NCI-H1105 (cell line): ENCODE data around the gene GPC4.

Source experiments
- DNase-seq: peaks from one replicate; lab custom pipeline; 2025; lab: John Stamatoyannopoulos, UW

The GPC4 gene

DNA sequence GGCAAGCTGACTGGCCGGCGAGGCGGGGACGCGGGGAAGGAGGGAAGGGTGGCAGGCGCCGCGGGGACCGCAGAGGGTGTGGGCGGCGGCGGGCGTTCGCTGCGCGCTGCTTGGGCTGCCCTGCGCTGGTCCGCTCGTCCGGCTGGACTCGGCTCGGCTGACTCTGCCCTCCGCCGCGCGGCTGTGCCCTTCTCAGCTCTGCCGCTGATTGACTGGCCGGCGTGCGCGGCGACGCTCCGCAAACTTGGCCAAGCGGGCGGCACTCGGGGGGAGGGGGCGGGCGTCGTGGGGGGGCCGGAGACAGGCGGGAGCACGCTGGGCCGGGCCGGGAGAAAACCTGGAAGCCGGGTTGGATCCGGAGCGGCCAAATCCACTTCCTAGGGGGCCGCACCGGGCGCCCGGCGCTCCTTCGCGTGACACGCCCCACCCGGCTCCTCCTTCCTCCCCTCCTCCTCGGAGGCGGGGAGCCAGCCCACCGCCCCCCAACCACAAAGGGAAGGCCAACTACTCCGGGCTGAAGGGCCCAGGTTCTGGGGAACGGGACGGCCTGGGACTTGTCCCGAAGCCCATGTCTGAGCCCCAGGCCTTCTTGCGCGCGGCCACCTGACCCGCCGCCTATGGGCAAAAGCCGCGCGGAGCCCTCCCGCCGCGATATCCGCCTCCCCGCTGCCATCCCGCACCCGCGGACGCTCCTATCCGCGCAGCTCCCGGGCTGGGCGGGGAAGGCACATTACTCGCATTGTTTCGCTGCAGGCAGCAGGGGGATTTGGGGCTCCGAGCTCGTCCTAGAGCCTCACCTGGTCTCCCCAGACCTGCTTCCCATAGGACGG lies at the start of gene GPC4:
Gene GPC4 (minus strand): TSS at position 214 of the 830 bp plus-strand sequence. CDS start 524 bp downstream, outside the sequence.
- peak; percentile 16 for DNase-seq

DNA sequence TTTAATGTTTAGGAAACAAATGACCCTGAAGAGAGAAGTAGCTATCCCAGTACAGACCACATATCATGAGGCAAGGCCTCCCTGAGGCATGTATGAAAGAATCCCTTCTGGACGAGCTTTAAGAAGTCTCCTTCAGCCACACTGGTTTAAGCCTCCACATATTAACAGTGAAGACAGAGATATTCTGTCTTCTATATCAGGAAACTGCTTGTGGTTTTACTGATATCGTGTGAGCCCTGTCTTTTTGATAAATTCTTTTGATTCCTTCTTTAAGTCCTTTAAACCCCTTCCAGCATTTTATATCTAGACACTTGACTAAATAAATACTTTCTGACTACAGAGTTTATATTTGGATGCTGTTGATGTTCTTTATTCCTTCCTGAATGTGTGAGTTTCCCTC lies 45.9 kb upstream of the GPC4 start:
- DNase-seq = no peak

DNA sequence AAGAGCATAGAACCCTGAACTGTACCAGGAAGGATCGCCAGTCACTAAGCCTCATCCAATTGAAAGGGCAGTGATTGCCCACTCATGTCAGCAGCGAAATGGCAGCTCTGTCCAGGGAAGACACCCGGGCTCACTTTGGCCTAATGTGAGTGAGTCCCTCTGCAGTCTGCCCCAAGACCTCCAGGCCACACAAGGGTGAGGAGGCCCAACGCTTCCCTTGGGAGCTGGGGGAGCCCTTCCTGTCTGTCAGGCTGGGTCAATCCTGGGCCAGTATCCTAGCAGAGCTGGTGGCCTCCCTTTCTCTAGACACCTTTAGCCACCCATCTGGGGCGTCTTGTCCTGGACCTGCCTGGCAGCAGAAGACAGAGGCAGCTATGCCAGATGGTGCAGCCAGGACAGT lies 39.6 kb upstream of the GPC4 start:
- no peak for DNase-seq

- no peak for DNase-seq
These were observed 39.2 kb upstream of the GPC4 start for GRCh38 chrX:133454491-133454914.

- no peak for DNase-seq
These were observed 33.3 kb upstream of the GPC4 start for GRCh38 chrX:133448512-133449076.

DNA sequence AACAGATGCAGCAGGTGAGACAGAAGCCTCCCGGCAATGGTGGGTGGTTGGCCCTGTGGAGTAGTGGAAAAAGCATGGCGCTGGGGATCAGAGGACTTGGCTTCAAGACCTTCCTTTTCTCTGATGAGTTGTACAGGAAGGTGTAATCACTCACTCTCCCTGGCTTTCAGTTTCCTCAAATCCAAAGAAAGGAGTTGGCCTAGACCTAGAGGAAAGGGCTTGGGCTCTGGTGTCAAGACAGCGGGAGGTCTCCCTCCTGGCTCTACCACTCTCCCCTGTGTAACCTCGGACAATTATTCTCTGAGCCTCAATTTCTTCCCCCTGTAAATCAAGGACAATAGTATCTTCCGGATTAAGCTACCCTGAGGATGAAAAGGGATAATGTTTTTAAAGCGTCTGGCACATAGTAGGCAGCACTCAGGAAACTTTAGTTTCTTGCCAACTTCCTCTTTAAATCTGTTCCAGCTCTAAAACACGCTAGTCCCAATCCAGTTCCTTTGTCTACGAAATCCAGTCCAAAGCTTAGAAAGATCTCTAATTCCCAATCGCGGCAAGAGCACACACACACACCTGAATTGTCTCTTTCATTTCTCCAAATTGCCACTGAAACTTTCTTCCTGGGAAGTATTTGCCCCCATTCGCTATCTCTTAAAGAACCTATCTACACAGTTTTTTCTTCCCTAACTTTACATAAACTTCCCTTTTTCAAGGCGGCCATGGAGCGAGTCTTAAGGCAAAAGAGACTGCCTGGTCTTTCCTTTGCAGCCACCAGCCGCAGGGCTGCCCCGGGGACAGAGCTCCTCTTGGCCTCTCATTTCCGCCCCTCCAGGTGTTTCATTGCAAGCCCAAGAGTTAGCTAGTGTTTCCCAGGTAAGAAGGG lies 29.9 kb upstream of the GPC4 start:
- peak; percentile 40 for DNase-seq

GRCh38 chrX:133444196-133444595 lies 28.9 kb upstream of the GPC4 start:
- DNase-seq = peak; percentile 11

DNA sequence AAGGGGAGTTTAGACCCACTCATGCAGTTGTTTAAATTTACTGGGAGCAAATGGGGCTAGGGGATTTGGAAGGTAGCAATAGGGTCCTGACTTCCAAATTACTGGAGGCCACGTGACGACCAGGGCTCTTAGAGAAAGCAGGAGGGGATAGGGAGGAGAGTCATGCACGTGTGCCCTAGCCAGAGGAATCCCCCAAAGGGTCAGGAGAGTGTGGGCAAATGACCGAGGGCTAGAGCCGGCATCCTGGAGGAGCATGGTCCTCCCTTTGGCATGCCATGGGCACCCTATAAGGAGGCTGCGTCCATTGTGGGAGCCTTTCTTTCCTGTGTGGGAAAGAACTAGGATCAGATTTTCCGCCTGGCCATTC lies 25.5 kb upstream of the GPC4 start:
- DNase-seq = no peak

- DNase-seq = no peak
These were observed 24.9 kb upstream of the GPC4 start for GRCh38 chrX:133440081-133440796.

GRCh38 chrX:133437766-133438165 lies 22.5 kb upstream of the GPC4 start:
- no peak for DNase-seq

- DNase-seq = no peak
These were observed 22.1 kb upstream of the GPC4 start for GRCh38 chrX:133437356-133437755.

GRCh38 chrX:133435544-133436124 lies 20.3 kb upstream of the GPC4 start:
- no peak for DNase-seq

- DNase-seq = no peak
These were observed 19.0 kb upstream of the GPC4 start for GRCh38 chrX:133434197-133434820.

DNA sequence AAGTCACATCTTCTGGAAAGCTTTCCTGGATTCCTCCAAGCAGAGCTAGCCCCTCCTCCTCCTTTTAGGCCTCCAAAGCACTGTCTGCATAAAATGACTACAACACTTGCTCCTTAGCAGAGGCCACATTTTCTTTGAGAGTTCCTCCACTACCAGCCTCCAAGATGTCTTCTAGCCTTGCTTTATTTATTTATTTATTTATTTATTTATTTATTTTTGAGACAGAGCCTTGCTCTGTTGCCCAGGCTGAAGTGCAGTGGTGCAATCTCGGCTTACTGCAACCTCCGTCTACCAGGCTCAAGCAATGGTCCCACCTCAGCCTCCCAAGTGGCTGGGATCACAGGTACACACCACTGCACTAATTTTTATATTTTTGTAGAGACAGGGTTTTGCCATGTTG lies 4.6 kb upstream of the GPC4 start:
- DNase-seq = no peak

DNA sequence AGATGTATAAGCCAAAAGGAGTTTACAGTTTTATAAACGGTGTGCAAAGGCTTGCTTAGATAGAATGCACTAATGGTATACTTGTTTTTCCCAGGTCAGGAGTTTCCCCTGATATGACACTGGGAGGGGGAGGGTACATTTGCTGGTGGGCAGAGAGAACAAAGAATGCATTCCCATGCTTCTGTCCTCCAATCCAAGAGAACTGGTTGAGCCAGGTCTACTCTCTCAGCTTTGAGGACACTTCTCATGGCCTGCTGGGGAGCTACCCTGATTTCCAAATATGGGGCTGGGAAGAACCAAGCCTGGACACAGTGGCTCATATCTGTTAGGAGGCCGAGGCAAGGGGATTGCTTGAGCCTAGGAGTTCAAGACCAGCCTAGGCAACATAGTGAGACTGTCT lies 3.3 kb upstream of the GPC4 start:
- no peak for DNase-seq

GRCh38 chrX:133417364-133417763 lies 2.1 kb upstream of the GPC4 start:
- DNase-seq = no peak

DNA sequence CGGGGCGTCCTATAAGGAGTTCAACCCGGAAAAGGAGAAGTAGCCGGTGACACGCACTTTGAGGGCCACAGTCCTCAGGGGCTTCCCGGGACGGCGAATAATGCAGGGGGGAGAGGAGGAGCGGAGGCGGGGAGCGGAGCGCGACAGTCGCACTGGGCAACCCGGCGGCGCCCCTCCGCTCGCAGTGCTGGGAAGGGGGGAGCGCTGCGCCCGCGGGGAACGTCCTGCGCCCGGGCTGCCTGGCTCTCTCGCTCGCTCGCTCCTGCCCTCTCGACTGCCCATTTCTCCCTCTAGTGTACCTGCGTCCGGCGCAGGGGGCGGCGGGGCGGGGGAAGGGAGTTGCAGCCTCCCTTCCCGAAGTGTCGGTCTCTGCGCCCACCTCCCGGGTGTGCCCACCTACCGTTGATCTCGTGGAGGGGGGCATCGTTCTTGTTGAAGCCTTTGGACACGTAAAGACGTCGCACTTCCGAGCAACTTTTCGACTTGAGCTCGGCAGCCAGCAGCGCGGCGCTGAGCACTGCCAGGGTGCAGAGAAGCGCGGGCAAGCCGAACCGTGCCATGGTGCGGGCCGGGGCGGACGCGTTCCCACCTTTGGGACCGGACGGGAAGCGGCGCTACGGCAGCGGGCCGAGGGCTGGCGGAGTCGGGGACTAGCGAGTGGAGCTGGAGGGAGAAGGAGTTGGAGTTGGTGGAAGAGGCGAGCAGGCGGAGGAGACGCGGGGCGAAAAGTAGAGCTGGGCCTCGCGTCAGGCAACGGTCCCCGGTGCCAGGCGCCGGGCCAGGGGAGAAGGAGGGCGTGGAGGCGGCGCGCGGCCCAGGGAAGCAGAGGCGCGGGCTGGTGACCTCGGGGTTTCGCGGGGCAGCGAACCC lies 648 bp downstream of the GPC4 start:
- DNase-seq = no peak

GRCh38 chrX:133413218-133413925 lies 1.9 kb downstream of the GPC4 start:
- DNase-seq = peak; percentile 10

DNA sequence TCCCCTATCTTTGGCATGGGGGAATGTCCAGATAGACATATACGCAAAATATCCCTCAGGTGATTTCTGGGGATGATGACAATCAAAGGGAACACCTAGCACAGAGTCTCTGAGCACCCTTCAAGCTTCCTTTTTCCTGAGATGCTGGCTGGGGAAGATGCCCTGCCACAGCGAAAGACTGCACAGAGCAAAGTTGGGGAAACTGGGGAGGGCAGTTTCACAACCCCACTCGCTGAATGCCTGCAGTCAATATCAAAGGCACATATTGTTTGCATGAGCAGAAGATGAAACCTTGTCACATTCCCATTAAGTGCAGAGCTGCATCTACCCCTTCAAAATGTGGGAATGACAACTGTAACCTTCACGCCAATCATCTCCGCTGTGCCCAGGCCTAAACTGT lies 2.6 kb downstream of the GPC4 start:
- no peak for DNase-seq

GRCh38 chrX:133412246-133412645 lies 3.0 kb downstream of the GPC4 start:
- DNase-seq = no peak
